Activated CD4-positive, CD25-positive, alpha-beta regulatory T cell treated with anti-CD3 and anti-CD28 coated beads, Interleukin-2, amount 50 U/mL, for 24 hours (primary cell): ENCODE measurements around the gene ANK3.

Experiments
- ATAC-seq, 2 donors: fragments of 150-1000 bp; cut with Tn5 transposase; one replicate each; pipeline ENCODE4 v1.10.0; 2021; ENCODE audit warnings: mild to moderate bottlenecking in 1 of 2, moderate library complexity in 1 of 2

The ANK3 gene

DNA sequence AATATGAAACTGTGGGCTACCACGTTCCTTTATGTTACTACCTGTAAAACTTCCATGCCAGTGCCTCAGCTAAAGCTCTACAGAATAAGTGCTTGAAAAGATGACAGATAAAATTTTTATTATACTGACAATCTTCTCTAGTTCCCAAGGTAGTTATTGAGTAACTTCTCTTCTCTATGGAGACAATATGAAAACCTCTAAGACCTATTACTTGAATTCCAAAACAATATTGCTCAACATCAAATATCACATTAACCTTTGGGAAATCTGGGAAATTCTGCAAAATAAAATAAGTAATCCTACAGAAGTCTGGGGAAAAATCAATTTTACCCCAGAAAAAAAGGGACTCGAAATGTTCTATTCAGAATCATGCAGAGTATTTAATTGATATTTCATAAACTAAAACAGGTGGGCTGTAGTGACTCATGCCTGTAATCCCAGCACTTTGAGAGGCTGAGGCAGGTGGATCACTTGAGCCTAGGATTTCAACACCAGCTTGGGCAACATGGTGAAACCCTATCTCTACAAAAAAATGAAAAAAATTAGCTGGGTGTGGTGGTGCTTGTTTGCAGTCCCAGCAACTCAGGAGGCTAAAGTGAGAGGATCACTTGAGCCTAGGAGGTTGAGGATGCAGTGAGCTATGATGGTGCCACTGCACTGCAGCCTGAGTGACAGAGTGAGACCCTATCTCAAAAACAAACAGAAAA lies 23.8 kb upstream of the ANK3 start:
- no peak for ATAC-seq

DNA sequence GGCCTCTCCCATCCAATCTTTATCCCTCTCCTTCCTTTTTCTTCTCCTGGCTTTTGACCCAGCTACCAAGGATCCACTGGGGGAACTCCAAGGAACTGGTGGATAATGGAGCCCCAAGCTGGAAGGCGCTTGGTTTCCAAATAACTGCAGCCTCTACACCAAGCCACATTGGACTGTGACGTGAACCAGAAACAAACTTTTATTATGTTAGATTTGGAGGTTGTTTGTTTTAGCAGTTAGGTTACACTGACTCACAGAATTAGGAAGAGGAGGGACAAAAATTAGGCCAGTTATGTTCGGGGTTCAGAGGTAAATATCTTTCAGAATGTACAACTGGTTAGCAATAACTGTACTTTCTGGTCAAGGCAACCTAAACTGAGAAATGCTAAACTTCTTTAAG lies 21.3 kb upstream of the ANK3 start:
- no peak for ATAC-seq

DNA sequence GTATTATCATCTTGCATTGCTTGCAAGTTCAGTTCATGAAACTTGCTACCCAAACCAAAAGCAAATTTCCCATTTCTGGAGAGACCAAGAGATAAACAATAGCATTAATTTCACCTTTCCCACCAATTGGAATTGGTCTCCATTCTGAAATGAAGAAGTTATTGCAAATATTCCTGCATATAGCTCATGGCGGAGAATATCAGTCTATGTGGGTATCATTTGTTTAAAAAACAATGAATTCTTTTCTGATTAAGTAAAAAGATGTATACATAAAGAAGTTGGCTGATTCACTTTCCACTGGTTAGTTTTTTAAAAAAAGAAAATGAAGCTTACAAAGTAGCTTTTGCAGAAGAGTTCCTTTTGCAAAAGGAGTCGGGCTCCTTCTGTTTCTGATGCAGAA lies 19.5 kb upstream of the ANK3 start:
- no peak for ATAC-seq

DNA sequence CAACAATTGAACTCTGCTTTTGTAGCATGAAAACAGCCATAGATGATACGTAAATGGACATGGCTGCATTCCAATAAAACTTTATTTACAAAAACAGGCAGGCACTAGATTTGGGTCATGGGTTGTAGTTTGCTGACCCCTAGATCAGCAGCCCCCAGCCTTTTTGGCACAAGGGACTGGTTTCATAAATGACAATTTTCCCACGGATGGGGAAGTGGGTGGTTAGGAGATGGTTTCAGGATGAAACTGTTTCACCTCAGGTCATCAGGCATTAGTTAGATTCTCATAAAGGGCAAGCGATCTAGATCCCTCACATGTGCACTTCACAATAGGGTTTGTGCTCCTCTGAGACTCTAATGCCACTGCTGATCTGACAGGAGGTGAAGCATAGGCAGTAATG lies 16.5 kb upstream of the ANK3 start:
- no peak for ATAC-seq

DNA sequence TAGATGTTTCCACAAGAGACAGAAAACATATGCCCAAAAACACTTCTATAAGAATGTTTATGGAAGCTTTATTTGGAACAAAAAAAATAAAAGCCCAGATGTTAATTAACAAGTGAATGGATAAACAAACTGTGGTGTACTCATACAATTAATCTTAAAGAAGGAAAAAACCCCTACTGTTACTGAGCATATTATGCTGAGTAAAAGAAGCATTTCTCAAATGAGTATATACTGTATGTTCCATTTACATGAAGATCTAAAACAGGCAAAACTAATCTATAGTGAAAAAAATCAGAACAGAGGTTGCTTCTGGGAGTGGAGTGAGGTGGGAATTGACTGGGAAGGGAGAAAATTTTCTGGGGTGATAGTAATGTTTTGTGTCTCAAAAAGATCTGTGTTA lies 15.5 kb upstream of the ANK3 start:
- ATAC-seq: no peak

DNA sequence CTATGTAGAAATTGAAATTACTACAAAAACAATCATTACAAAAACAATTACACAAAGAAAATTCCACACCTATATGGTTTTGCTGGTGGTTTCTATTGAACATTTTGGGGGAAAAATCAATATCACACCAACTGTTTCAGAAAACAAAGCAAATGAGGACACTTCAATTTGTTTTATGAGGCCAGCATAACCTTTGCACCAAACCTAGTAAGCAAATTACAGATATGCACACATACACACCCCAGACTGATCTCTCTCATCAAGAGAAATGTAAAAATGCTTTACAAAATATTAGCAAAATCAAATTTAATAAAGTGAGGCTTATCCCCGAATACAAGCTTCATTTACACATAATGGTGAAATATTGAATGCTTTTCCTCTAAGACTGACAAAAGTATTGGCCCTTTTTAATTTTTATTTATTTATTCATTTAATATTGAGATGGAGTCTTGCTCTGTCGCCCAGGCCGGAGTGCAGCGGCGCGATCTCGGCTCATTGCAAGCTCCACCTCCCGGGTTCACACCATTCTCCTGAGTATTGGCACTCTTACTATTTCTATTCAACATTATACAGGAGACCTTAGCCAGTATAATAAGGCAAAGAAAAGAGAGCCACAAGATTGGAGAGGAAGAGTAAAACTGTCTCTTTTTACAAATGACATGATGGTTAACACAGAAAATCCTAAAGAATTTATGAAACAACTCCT lies 13.6 kb upstream of the ANK3 start:
- no peak for ATAC-seq

DNA sequence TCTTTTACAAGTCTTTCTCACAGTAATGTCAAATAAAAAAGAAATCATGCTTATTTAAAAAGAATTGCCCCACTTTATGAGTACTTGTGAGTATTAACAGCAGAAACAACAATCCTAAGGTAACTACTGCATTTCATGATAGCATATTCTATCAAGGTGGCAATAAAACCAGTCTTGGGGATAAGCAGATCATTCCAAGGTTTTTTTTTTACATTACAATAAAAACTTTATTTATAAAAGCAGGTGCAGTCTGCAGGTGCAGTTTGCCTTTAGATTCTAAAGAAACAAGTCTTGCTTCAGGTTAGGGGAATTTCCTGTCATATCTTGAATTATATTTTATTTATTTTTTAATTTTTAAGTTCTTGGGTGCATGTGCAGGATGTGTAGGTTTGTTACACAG lies 10.7 kb upstream of the ANK3 start:
- no peak for ATAC-seq

DNA sequence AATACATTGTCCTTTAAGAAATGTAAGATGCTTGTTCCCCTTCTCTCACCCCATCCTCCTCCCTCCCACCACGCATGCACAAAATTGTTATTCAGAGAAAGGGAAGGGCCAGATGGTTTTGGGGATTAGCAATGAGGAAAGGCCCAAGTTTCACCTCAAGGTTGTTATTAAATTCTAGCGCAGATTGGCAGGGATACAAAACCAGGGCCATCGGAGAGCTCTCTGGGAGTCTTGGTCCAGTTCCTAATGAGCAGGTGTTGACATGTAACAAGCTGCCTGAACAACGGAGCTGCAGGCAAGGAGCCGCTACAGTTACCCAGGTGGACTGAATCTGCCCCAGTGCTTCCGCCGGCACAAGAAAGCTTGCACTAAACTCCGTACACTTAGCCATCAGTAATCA lies 9.7 kb upstream of the ANK3 start:
- ATAC-seq: no peak

DNA sequence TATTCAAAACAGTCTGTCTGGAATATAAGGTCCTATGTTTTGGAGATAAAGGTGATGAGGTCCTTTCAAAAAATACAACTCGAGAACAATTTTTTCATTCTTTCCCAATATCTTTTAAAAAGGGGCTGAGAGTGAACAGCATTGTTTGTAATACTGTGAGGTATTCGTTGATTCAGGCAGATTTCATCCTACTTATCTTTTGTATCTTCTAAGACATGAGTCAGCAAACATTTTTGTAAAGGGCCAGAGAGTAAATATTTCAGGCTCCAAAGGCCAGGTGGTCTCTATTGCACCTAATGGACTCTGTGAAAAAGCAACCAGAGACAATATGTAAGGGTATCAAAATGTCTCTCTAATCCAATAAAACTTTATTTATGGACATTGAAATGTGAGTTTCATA lies 8.1 kb upstream of the ANK3 start:
- no peak for ATAC-seq

DNA sequence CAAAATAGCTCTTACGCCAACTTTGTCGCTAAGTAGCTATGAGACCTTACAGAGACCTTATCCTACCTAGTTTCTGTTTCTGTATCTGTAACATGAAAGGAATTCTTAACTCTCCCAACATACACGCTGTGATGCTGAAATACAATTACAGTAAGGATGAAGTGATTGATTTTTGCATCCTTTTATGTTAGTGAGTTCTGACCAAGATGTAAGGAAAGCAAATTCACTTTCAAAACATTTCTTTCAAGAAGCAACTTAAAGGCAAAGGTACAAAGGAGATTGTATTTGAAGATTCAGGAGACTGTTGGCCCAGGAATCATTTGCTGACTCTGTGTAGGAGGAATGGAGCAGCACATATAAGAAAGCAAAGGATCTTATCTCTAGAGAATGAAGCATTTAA lies 7.1 kb upstream of the ANK3 start:
- ATAC-seq: no peak

DNA sequence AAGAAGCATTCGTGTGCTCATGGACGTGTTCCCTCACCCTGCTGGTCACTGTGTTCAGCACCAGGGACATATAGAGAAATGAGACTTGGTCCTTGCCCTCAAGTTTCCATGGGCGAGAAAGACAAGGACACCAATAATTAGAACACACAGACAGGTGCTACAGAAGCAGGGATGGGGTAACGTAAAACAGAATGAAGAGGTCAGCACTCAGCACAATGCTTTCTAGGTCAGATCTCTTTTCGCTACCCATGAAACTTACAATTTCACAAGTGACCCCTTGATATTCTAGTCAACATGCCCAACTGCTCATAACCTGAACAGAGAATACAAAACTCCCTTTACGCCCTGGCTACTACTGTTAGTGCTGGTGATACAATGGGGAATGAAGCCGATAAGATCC lies 6.0 kb upstream of the ANK3 start:
- ATAC-seq: no peak

DNA sequence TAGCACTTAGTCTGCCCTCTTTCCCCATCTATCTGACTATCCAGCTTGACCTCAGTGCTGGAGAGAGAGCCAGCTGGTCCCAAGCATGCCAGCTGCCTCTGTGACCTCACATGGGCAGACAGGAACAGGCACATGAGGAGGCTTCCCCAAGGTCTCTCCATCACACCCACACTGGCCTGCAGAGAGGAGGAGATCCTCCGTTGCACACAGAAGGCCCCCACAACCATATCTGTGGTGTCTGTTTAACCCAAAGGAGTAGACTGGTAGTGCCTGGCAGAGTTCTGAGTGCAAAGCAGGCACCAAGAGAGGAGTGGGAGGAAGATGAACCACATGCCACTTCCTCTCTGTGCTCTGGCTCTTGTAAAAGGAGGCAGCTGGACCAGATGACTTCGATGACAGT lies 4.8 kb upstream of the ANK3 start:
- ATAC-seq: no peak

DNA sequence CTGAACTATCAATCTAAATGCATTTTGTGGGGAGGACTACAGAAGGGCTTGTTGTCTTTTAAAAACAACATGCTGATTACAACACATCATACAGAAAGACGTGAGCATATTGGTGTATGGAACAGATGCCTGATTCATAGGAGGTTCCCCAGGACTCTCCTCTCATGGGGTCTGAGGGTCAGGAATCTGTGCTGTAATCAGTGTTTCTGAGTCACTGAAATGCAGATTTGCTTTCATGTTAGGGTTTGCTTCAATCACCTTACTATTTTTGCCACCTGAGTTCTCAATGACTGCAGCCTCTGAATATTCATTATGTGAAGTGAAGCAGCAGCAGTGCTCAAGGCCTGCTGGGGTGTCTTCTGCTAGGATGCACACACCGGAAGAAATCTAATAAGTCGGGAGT lies 550 bp upstream of the ANK3 start:
- ATAC-seq: no peak

DNA sequence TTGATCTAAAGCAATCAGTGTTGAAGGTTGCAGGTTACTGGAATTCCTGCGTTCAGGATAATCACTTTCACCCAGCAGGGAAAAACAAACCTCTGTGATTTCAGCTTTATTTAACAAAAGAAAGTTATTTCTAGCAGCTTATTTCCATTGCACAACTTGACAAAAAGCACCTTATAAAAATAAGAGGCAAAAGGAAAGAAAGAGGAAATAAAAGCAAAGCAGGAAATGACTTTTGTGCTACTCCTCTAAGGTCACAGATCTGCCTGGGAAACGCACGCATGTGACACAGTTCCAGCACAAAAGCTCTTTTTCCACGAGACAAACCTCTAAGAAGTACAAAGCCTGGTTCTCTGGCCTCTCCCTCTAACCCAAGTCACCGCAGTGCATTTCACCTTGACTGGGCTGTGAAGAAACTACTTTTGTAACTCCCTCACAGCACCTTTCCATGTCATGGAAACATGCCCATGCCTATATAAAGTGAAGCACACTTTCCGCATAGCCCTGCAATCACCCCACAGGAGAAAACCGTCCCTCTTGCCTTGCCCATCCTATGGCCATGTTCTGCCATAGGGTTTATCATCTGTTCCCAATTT lies 870 bp downstream of the ANK3 start:
- ATAC-seq: no peak

DNA sequence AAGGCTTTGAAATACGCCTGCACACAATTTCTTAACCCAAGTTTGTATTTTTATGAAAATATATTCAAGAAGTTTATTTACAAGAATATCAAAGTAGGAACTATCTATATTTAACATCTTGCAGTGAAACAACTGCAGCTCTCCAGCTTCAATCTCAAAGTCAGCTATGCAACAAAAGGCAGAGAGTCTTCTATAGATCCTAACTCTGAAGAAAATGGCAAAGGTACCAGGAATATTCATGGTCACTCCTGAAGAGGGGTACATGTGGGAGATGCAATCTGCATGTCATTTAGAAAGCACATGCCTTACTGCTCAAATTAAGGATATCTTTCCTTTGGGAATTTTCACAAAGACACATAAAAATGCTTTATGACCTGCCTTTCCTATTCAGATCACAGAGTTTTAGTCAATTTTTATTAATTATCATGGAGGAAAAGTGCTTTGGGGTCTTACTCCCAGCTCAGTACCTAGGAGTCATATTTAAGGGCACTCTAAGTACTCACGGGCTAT lies 1.5 kb downstream of the ANK3 start:
- ATAC-seq: no peak

DNA sequence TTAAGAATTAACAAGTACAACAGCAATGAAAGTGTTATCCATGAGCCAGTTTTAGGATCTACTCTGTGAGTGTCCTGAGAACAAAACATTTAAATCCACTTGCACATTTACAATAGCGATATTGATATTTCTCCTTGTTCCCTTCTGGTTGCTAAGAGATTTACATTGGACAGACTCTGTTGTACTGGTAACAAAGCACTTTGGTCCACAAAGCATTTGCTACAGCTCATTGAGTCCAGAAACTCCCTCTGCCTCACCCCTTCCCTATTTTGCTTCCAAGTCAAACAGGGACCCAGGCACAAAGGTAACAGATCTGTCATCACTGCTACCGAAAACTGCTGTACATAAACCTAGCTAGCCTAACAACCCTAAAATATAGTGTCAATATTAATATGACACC lies 2.1 kb downstream of the ANK3 start:
- no peak for ATAC-seq

DNA sequence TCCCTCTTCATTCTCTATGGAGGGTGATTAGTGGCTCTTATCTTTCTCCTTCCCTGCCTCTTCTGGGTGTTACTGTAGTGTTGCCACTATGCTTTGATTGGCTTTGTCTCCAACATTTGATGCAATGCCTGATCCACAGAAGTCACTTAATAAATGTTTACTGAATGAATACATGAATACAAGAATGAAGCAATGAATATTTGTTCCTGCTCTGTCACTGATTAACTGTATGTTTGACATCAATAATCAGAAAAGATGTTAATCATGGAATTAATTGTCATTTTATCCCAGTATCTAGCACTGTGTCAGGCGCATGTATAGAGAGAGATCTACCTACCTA lies 4.3 kb downstream of the ANK3 start:
- ATAC-seq: no peak

DNA sequence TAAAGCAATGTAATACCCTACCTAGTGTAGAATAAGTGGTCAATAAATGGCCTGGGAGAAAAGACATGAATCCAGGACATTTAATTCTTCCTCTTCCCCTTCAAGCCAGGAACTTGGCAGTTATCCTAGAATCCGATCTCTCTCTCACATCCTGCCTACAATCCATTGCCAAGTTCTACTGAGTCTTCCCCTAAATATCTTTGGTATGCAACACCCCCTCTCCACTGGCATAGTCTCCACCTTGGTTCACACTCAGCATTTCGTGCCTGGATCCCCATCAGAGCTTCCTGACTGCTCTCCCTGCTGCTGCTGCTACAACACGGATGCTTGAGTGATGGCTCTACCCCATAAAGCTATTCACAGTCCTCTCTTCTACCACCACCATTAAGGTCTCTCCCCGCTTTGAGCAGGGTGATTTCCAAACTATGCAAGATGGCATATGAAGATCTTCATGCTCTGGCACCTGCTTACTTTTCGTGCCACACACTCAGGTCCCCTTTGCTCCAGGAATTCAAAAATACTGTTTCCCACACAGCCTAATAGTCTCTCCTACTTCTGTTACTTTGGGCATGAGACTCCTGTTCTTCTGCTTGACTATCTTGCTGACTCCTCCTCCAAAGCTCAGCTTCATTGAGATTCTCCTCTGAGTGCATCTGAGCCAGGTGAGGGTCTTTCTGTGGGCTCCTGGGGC lies 4.8 kb downstream of the ANK3 start:
- no peak for ATAC-seq

DNA sequence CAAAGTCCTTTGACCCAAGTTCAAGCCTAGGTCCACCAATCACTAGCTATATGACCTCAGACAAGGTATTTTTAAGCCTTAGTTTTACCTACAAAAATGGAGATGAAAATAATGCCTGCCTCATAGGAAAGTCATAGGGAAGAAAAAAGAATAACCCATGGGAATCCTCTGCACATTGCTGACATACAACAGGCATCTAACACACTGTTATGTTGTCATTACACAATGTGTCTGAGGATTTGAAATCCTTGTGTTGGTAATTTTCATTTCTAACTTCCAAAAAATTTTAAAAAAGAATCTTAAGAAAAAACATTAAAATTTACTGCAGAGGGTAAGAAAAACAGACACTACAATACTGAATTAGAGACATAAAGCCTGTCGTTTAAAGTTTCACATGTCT lies 5.7 kb downstream of the ANK3 start:
- ATAC-seq: no peak

DNA sequence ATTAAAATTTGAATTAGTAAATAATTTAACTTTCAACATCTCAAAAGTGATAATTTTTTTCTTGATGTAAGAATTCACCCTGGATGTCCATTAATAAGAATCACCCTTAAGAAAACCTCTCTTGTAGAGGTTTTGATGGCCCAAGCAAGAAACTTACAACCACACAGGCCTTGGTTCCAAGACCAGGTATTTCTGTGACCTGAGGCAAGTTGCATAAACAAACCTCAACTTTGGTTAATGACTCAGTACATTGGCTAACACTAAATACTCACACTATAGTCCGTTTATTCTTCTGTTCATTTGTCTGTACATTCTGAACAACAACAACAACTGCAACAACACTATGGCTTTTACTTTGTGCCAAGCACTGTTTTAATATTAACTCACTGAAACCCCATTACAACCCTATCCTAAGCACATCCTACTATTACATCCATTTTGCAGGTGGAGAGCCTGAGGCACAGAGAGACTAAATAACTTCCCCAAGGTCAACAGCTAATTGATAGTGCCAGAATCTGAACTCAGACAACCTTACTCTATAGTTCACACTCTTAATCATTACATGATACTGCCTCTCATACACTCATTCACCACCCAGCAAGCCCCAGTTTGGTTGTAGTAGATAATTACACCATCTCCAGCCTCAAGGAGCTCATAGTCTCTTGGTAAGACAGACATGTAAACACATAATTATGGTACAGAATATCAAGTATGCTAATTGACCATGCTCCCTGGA lies 6.6 kb downstream of the ANK3 start:
- no peak for ATAC-seq

DNA sequence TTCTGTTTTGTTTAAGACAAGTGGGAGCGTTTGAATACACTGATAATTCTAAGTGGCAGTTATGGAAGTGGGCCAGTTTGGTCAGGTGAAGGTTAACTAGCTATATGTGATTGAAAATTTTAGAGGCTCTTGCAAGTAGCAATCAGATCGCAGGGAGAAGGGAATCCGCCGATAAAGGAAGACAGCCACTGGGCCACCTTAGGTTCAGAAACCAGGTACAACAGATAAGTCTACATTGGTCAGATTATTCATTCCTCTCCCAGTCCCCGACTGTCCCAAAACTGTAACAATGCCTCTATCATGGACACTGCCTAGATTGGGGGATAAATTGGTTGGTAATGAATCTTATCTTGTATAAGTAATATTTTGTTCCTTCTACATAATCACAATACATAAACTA lies 8.9 kb downstream of the ANK3 start:
- ATAC-seq: no peak

DNA sequence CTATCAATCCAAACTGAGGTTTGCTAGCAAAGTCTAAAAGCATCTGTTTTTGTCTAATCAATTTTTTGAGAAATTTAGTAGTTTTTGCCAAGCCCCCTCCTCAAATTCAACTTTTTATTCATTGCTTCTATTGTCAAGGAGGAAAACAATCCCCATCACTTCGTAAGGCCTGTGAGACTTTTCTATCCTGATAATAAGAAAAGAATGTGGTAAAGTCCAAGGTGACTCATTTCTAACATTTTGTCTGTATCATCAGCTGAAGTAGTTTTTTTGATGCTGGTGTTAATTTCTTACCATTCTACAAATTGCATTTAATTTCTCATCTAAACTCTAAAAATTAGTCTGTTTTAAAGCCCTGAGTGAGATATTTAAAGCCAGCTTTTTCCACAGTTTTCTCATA lies 11.7 kb downstream of the ANK3 start:
- no peak for ATAC-seq

DNA sequence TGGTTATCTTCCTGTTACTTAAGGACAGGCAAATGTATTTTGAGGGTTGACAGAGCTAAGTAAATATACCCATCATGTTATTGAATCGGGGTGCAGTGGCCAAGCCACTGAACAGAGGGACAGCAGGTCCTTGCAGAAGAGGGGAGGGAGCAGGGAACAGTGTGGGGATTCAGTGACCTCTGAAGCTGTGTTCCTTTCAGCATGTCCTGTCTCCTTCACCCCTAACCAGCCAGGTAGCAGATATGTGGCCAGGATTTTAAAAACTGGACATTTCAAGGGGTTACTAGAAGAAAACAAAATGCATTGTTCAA lies 12.7 kb downstream of the ANK3 start:
- no peak for ATAC-seq
